Astrocyte (in vitro differentiated cells and primary cell): Measurements from ENCODE around the gene AMIGO1.

Source experiments
- EZH2 ChIP-seq: IDR thresholded peaks from 2 replicates; pipeline ENCODE4 v1.6.1; 2012; ENCODE audit warnings: mild to moderate bottlenecking, low read length, inconsistent platforms; ENCODE audit not compliant: insufficient read depth
- TF ChIP-seq, protein P1 (sequence below): IDR thresholded peaks from 2 replicates; pipeline ENCODE4 v1.5.1; 2011; ENCODE audit warnings: low read depth, mild to moderate bottlenecking, inconsistent platforms, low read length, moderate library complexity; ENCODE audit not compliant: insufficient read depth

DNA sequence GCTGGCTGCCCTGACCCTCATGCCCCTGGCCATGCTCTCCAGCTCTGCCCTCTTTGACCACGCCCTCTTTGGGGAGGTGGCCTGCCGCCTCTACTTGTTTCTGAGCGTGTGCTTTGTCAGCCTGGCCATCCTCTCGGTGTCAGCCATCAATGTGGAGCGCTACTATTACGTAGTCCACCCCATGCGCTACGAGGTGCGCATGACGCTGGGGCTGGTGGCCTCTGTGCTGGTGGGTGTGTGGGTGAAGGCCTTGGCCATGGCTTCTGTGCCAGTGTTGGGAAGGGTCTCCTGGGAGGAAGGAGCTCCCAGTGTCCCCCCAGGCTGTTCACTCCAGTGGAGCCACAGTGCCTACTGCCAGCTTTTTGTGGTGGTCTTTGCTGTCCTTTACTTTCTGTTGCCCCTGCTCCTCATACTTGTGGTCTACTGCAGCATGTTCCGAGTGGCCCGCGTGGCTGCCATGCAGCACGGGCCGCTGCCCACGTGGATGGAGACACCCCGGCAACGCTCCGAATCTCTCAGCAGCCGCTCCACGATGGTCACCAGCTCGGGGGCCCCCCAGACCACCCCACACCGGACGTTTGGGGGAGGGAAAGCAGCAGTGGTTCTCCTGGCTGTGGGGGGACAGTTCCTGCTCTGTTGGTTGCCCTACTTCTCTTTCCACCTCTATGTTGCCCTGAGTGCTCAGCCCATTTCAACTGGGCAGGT is 33.9 kb upstream of the AMIGO1 start:
- TF ChIP-seq, protein P1, sequence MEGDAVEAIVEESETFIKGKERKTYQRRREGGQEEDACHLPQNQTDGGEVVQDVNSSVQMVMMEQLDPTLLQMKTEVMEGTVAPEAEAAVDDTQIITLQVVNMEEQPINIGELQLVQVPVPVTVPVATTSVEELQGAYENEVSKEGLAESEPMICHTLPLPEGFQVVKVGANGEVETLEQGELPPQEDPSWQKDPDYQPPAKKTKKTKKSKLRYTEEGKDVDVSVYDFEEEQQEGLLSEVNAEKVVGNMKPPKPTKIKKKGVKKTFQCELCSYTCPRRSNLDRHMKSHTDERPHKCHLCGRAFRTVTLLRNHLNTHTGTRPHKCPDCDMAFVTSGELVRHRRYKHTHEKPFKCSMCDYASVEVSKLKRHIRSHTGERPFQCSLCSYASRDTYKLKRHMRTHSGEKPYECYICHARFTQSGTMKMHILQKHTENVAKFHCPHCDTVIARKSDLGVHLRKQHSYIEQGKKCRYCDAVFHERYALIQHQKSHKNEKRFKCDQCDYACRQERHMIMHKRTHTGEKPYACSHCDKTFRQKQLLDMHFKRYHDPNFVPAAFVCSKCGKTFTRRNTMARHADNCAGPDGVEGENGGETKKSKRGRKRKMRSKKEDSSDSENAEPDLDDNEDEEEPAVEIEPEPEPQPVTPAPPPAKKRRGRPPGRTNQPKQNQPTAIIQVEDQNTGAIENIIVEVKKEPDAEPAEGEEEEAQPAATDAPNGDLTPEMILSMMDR: no peak
- TF ChIP-seq EZH2: no peak
